IMR-90 (cell line): ENCODE measurements around the gene ELOVL1. TPM values are rescaled to one million over a fixed set of nuclear protein-coding genes. Genes with fewer than 3 reads are reported as not detected.
A peak's percentile ranks its signal among the peaks of the same experiment; 100 is the strongest.

Experiments
- ATAC-seq: fragments of 200-7000 bp; cut with Tn5 transposase; 2 replicates; pipeline ENCODE4 v1.9.1; 2020; ENCODE audit warnings: low read depth, mild to moderate bottlenecking, moderate library complexity
- BruUV-seq: library from RNA; stranded (reverse); fragments of 400-500 nt; replicated peaks from 2 replicates; lab custom pipeline; 2021; lab: Mats Ljungman, UMichigan
- CTCF ChIA-PET: fragments of 300-600 bp; formaldehyde crosslinking; extraction: SDS; loops from one replicate; lab custom pipeline; 2021; ENCODE audit warnings: antibody characterized with exemption; lab: Yijun Ruan, JAX
- POLR2A ChIA-PET: fragments of 300-600 bp; sonication (Branson Sonifier 250); formaldehyde crosslinking; loops from one replicate; lab custom pipeline; 2022; ENCODE audit warnings: antibody characterized with exemption; ENCODE audit not compliant: unreplicated experiment; lab: Charles Lee
- DNase-seq: peaks from one replicate; pipeline ENCODE4 v3.0.0; 2013
- H2AFZ ChIP-seq: replicated peaks from 2 replicates; pipeline ENCODE3; 2013; ENCODE audit warnings: low read length, mild to moderate bottlenecking; ENCODE audit not compliant: poor library complexity
- H2AK5ac ChIP-seq: 2 replicates; pipeline ENCODE4 v1.6.1; 2013; ENCODE audit warnings: low read depth, low read length, inconsistent platforms
- H2AK9ac ChIP-seq: replicated peaks from 2 replicates; pipeline ENCODE3; 2013; ENCODE audit warnings: mild to moderate bottlenecking, low read depth, low read length, moderate library complexity; ENCODE audit not compliant: poor library complexity
- H2BK120ac ChIP-seq: 2 replicates; pipeline ENCODE4 v1.6.1; 2013; ENCODE audit warnings: low read depth, low read length, inconsistent platforms
- H2BK15ac ChIP-seq: 3 replicates; pipeline ENCODE4 v1.6.1; 2013; ENCODE audit warnings: low read depth, low read length, inconsistent platforms
- H2BK20ac ChIP-seq: 2 replicates; pipeline ENCODE4 v1.6.1; 2013; ENCODE audit warnings: low read depth, mild to moderate bottlenecking, inconsistent platforms, low read length, moderate library complexity
- H2BK5ac ChIP-seq: 2 replicates; pipeline ENCODE4 v1.6.1; 2013; ENCODE audit warnings: mild to moderate bottlenecking, low read depth, low read length, inconsistent platforms; ENCODE audit not compliant: poor library complexity, severe bottlenecking
- H3K14ac ChIP-seq: replicated peaks from 2 replicates; pipeline ENCODE4 v1.6.1; 2013; ENCODE audit warnings: low read depth, low read length, inconsistent platforms
- H3K18ac ChIP-seq: 2 replicates; pipeline ENCODE4 v1.6.1; 2013; ENCODE audit warnings: low read depth, low read length, control low read depth
- H3K23ac ChIP-seq: 2 replicates; pipeline ENCODE4 v1.6.1; 2013; ENCODE audit warnings: low read depth, low read length, inconsistent platforms
- H3K27ac ChIP-seq: 2 replicates; pipeline ENCODE4 v1.5.1; 2013; ENCODE audit warnings: mild to moderate bottlenecking, control low read depth, low read length; ENCODE audit not compliant: insufficient read depth
- H3K27me3 ChIP-seq: 2 replicates; pipeline ENCODE4 v1.6.1; 2013; ENCODE audit warnings: low read length; ENCODE audit not compliant: control insufficient read depth, insufficient read depth
- H3K36me3 ChIP-seq: 2 replicates; pipeline ENCODE4 v1.6.1; 2013; ENCODE audit warnings: low read length, mixed read lengths; ENCODE audit not compliant: control insufficient read depth, insufficient read depth
- H3K4ac ChIP-seq: 2 replicates; pipeline ENCODE4 v1.6.1; 2013; ENCODE audit warnings: low read depth, low read length, inconsistent platforms
- H3K4me1 ChIP-seq: 2 replicates; pipeline ENCODE4 v1.6.1; 2013; ENCODE audit warnings: low read length, mixed read lengths; ENCODE audit not compliant: control insufficient read depth, insufficient read depth
- H3K4me2 ChIP-seq: 2 replicates; pipeline ENCODE4 v1.6.1; 2013; ENCODE audit warnings: low read depth, mild to moderate bottlenecking, control low read depth, low read length, moderate library complexity
- H3K4me3 ChIP-seq: 2 replicates; pipeline ENCODE4 v1.5.1; 2013; ENCODE audit warnings: low read depth, mild to moderate bottlenecking, control low read depth, low read length, moderate library complexity; ENCODE audit not compliant: insufficient read depth
- H3K56ac ChIP-seq: 2 replicates; pipeline ENCODE4 v1.6.1; 2013; ENCODE audit warnings: low read length, inconsistent platforms; ENCODE audit not compliant: insufficient read depth; ENCODE audit errors: extremely low read depth
- H3K79me1 ChIP-seq, 2 experiments: 2 replicates each; pipeline ENCODE4 v1.6.1; 2013; ENCODE audit warnings: low read length in 2 of 2, inconsistent platforms in 1 of 2, low read depth in 1 of 2
- H3K9ac ChIP-seq: 2 replicates; pipeline ENCODE4 v1.6.1; 2013; ENCODE audit warnings: low read depth, low read length, control low read depth
- H3K9me1 ChIP-seq: 2 replicates; pipeline ENCODE4 v1.6.1; 2013; ENCODE audit warnings: low read length, inconsistent platforms; ENCODE audit not compliant: insufficient read depth
- H3K9me3 ChIP-seq: 2 replicates; pipeline ENCODE4 v1.6.1; 2013; ENCODE audit warnings: low read length; ENCODE audit not compliant: control insufficient read depth, insufficient read depth
- H4K20me1 ChIP-seq: 2 replicates; pipeline ENCODE4 v1.6.1; 2013; ENCODE audit warnings: low read length, inconsistent platforms; ENCODE audit not compliant: insufficient read depth
- H4K5ac ChIP-seq: 2 replicates; pipeline ENCODE4 v1.6.1; 2013; ENCODE audit warnings: mild to moderate bottlenecking, low read depth, low read length, control low read depth
- H4K8ac ChIP-seq, 2 experiments: 2 replicates each; pipeline ENCODE4 v1.6.1; 2013; ENCODE audit warnings: low read depth in 2 of 2, low read length in 2 of 2, control low read depth in 1 of 2, inconsistent platforms in 1 of 2
- H4K91ac ChIP-seq: 2 replicates; pipeline ENCODE4 v1.6.1; 2013; ENCODE audit warnings: low read depth, low read length, inconsistent platforms; ENCODE audit not compliant: insufficient read depth
- BHLHE40 ChIP-seq: fragments of 150-350 bp; IDR thresholded peaks from 2 replicates; pipeline ENCODE4 v1.6.1; 2016; ENCODE audit warnings: mild to moderate bottlenecking, low read depth, low read length
- CEBPB ChIP-seq: IDR thresholded peaks from 2 replicates; pipeline ENCODE4 v1.6.1; 2012; ENCODE audit warnings: low read depth, low read length, improper control_type of control experiment
- CHD1 ChIP-seq: IDR thresholded peaks from 2 replicates; pipeline ENCODE4 v1.6.1; 2012; ENCODE audit warnings: low read depth, low read length, improper control_type of control experiment
- FOS ChIP-seq: fragments of 150-350 bp; IDR thresholded peaks from 2 replicates; pipeline ENCODE4 v1.6.1; 2016; ENCODE audit warnings: low read depth, low read length
- MAFK ChIP-seq: IDR thresholded peaks from 2 replicates; pipeline ENCODE4 v1.6.1; 2012; ENCODE audit warnings: low read depth, low read length, improper control_type of control experiment
- MAZ ChIP-seq: IDR thresholded peaks from 2 replicates; pipeline ENCODE4 v1.6.1; 2012; ENCODE audit warnings: low read depth, mild to moderate bottlenecking, low read length, improper control_type of control experiment, moderate library complexity, borderline replicate concordance
- MXI1 ChIP-seq: IDR thresholded peaks from 2 replicates; pipeline ENCODE4 v1.6.1; 2012; ENCODE audit warnings: low read depth, mild to moderate bottlenecking, low read length, moderate library complexity, borderline replicate concordance
- NFE2L2 ChIP-seq: fragments of 150-350 bp; IDR thresholded peaks from 2 replicates; pipeline ENCODE4 v1.6.1; 2016; ENCODE audit warnings: low read depth, mild to moderate bottlenecking, low read length
- POLR2A ChIP-seq: IDR thresholded peaks from 2 replicates; pipeline ENCODE4 v1.6.1; 2012; ENCODE audit warnings: mild to moderate bottlenecking, low read depth, low read length
- RAD21 ChIP-seq: IDR thresholded peaks from 2 replicates; pipeline ENCODE4 v1.6.1; 2012; ENCODE audit warnings: low read length, improper control_type of control experiment
- RCOR1 ChIP-seq: IDR thresholded peaks from 2 replicates; pipeline ENCODE4 v1.6.1; 2012; ENCODE audit warnings: mild to moderate bottlenecking, low read length, improper control_type of control experiment; ENCODE audit not compliant: insufficient replicate concordance
- RFX5 ChIP-seq: IDR thresholded peaks from 2 replicates; pipeline ENCODE4 v1.8.0; 2012; ENCODE audit warnings: low read depth, mild to moderate bottlenecking, low read length, moderate library complexity
- SMC3 ChIP-seq: fragments of 150-350 bp; IDR thresholded peaks from 2 replicates; pipeline ENCODE4 v1.6.1; 2016; ENCODE audit warnings: low read depth, mild to moderate bottlenecking, antibody characterized with exemption, low read length, moderate library complexity
- WGBS, 2 experiments: methylation state at CpG; one replicate each; pipeline versions ENCODE4 v1.1.5 to v1.1.7; 2013; ENCODE audit warnings: missing lambda C conversion rate in 2 of 2; ENCODE audit not compliant: insufficient read length in 1 of 2; ENCODE audit errors: extremely low coverage in 2 of 2; 5-methylcytosine and 5-hydroxymethylcytosine counted together
- dilution Hi-C: fragments of 300-500 bp; cut with HindIII; formaldehyde crosslinking; loops from one replicate; pipeline ENCODE4 v1.14.3; 2018; ENCODE audit warnings: low sequenced_read_pairs; ENCODE audit not compliant: unreplicated experiment
- in situ Hi-C: fragments of 300-500 bp; cut with MboI; formaldehyde crosslinking; loops from 3 replicates; pipeline ENCODE4 v1.14.3; 2019; ENCODE audit warnings: low sequenced_read_pairs, inconsistent platforms, mixed read lengths
- intact Hi-C: fragments of 100-400 bp; cut with micrococcal nuclease; formaldehyde crosslinking; loops from 2 replicates; pipeline ENCODE4 v1.10.0; 2022
- polyA plus RNA-seq, 3 experiments: library from polyadenylated mRNA; depleted of rRNA; stranded (reverse); fragments of >200 nt; gene quantifications; 2 replicates each; pipeline ENCODE4 v1.2.3, GENCODE V29; 2012; ENCODE audit warnings: low replicate concordance in 1 of 3
- total RNA-seq: library from RNA; depleted of rRNA; stranded (reverse); fragments of >200 nt; gene quantifications from 2 replicates; pipeline ENCODE4 v1.2.3, GENCODE V29; 2012
- TF ChIP-seq, protein P1 (sequence below): fragments of 150-350 bp; IDR thresholded peaks from 2 replicates; pipeline ENCODE4 v1.6.1; 2017; ENCODE audit warnings: mild to moderate bottlenecking, antibody characterized with exemption, low read length, low read depth
- TF ChIP-seq, protein P2 (sequence below): conservative IDR thresholded peaks from 2 replicates; pipeline ENCODE4 v1.5.1; 2012; ENCODE audit warnings: mild to moderate bottlenecking, low read depth, low read length, improper control_type of control experiment
- TF ChIP-seq, protein P3 (sequence below): fragments of 150-350 bp; IDR thresholded peaks from 2 replicates; pipeline ENCODE4 v1.6.1; 2016; ENCODE audit warnings: low read depth, mild to moderate bottlenecking, low read length, moderate library complexity, borderline replicate concordance

Gene ELOVL1
- total and polyA plus RNA-seq, 2 of the 4 experiments (the other 2 are of a cell fraction) = 88.9 to 211 TPM

DNA sequence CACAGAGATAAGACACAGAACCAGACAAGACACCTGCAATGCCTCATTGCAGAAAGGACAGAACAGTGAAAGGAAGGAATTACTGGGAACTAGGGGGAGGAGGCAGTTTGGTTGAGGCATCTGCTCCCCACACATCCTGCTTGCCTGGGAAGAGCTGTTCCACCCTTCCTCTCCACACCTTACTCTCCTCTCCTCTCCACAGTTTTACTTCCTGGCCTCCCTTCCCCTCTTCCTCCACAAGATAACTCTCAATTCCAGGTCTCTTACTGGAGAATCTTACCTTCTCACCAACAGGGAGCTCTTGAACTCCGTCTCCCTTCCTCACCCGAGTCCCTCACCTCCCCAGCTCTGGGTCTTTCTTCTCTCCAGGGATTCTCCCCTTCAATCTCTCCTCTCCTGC, 2.1 kb downstream of the ELOVL1 start:
- ATAC-seq = no peak
- Histone ChIP-seq H3K79me1 (peaks cover 23 to 76% of the 10 kb centered on the region in 2 experiments), H2BK15ac (no peak overlapping the region), H3K36me3 (peaks cover 44% of the 10 kb centered on the region), H3K14ac (peak overlapping the region; percentile 28; the same call in 1 of the 2 replicates), H3K56ac (no peak overlapping the region), H3K4me1 (peaks cover 13% of the 10 kb centered on the region), H2BK5ac (no peak overlapping the region), H2AK5ac (0 out of 2 replicates have a peak overlapping the region, but pooled peaks have one; percentile 99), H3K4me3 (no peak overlapping the region), H2AFZ (peak overlapping the region; percentile 33), H4K8ac (no peak overlapping the region; a peak in 1 of 4 replicates), H3K9ac (no peak overlapping the region), H2BK20ac (no peak overlapping the region), H4K5ac (no peak overlapping the region), H3K4me2 (no peak overlapping the region), H3K27ac (no peak overlapping the region; the same call in 1 of the 2 replicates), H4K91ac (no peak overlapping the region; the same call in 1 of the 2 replicates), H2AK9ac (peak overlapping the region; percentile 100), H3K9me3 (no peaks in the 10 kb centered on the region), H3K27me3 (no peaks in the 10 kb centered on the region), H3K18ac (no peak overlapping the region), H3K9me1 (peaks cover 19% of the 10 kb centered on the region; the same call in 1 of the 2 replicates), H3K4ac (peak overlapping the region; percentile 99; the same call in 1 of the 2 replicates), H3K23ac (peak overlapping the region; percentile 70), H4K20me1 (peaks cover 30% of the 10 kb centered on the region), H2BK120ac (peak overlapping the region; percentile 11; the same call in 1 of the 2 replicates)
- POLR2A ChIA-PET = interaction anchor here (0.6 kb wide), 1 partner anchor 113 kb away, joined by 4 read pairs; no protein-coding TSS in a partner anchor
- intact Hi-C loops = no loop called here
- BruUV-seq = no TSS peak
- dilution Hi-C loops = no loop called here
- in situ Hi-C loops = no loop called here
- no peak for DNase-seq
- 79% methylated on average over 2 of the region's 2 CpGs; no CpG with 5 or more reads in 1 of the 2 experiments for WGBS, 2 experiments
- CTCF ChIA-PET = no interaction called here
- TF ChIP-seq MAFK = no peak
- no peak for TF ChIP-seq FOS
- TF ChIP-seq RCOR1 = no peak
- TF ChIP-seq CHD1 = no peak
- TF ChIP-seq CEBPB = no peak
- TF ChIP-seq, protein P1, sequence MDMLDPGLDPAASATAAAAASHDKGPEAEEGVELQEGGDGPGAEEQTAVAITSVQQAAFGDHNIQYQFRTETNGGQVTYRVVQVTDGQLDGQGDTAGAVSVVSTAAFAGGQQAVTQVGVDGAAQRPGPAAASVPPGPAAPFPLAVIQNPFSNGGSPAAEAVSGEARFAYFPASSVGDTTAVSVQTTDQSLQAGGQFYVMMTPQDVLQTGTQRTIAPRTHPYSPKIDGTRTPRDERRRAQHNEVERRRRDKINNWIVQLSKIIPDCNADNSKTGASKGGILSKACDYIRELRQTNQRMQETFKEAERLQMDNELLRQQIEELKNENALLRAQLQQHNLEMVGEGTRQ = no peak
- TF ChIP-seq NFE2L2 = no peak
- no peak for TF ChIP-seq SMC3
- TF ChIP-seq RAD21 = no peak
- no peak for TF ChIP-seq MXI1
- TF ChIP-seq RFX5 = no peak
- TF ChIP-seq POLR2A = no peak
- no peak for TF ChIP-seq BHLHE40
- TF ChIP-seq, protein P2, sequence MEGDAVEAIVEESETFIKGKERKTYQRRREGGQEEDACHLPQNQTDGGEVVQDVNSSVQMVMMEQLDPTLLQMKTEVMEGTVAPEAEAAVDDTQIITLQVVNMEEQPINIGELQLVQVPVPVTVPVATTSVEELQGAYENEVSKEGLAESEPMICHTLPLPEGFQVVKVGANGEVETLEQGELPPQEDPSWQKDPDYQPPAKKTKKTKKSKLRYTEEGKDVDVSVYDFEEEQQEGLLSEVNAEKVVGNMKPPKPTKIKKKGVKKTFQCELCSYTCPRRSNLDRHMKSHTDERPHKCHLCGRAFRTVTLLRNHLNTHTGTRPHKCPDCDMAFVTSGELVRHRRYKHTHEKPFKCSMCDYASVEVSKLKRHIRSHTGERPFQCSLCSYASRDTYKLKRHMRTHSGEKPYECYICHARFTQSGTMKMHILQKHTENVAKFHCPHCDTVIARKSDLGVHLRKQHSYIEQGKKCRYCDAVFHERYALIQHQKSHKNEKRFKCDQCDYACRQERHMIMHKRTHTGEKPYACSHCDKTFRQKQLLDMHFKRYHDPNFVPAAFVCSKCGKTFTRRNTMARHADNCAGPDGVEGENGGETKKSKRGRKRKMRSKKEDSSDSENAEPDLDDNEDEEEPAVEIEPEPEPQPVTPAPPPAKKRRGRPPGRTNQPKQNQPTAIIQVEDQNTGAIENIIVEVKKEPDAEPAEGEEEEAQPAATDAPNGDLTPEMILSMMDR = no peak
- TF ChIP-seq, protein P3, sequence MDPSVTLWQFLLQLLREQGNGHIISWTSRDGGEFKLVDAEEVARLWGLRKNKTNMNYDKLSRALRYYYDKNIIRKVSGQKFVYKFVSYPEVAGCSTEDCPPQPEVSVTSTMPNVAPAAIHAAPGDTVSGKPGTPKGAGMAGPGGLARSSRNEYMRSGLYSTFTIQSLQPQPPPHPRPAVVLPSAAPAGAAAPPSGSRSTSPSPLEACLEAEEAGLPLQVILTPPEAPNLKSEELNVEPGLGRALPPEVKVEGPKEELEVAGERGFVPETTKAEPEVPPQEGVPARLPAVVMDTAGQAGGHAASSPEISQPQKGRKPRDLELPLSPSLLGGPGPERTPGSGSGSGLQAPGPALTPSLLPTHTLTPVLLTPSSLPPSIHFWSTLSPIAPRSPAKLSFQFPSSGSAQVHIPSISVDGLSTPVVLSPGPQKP = no peak
- no peak for TF ChIP-seq MAZ
